ENCODE measurements around the gene MOK. TPM values are rescaled to one million over a fixed set of nuclear protein-coding genes. Genes with fewer than 3 reads are reported as not detected.
"Not testable (repeated sequence)": the region's sequence is repeated elsewhere in the genome, so short reads cannot be mapped to it uniquely, and the experiment has no call there.

MOK gene
- total RNA-seq, 2 donors from 2014 or later = 4.8 to 6.9 TPM

- Histone ChIP-seq H3K4me1 (no peaks in the 10 kb centered on the region), H3K9ac (ENCODE audit: low read depth in 2 of 2, low read length in 2 of 2) (no peak overlapping the region), H3K4me3 (no peak overlapping the region), H3K36me3 (no peaks in the 10 kb centered on the region), H3K27ac (no peak overlapping the region), H3K27me3 (no peaks in the 10 kb centered on the region), H3K9me3 (no peaks in the 10 kb centered on the region)
- intact Hi-C loops (cut with DNase I) = no loop called here
- no peak for TF ChIP-seq CTCF (IDR thresholded peaks at IDR 0.05)
- DNase-seq = no peak
Measured at GRCh38 chr14:102338724-102339123, 33.8 kb upstream of the MOK start.

GRCh38 chr14:102335163-102335562 lies 30.2 kb upstream of the MOK start:
- no peak for DNase-seq
- Histone ChIP-seq H3K9ac (ENCODE audit: low read depth in 2 of 2, low read length in 2 of 2) (no peak overlapping the region), H3K4me1 (no peaks in the 10 kb centered on the region), H3K9me3 (no peaks in the 10 kb centered on the region), H3K27ac (no peak overlapping the region), H3K4me3 (no peak overlapping the region), H3K27me3 (no peaks in the 10 kb centered on the region), H3K36me3 (no peaks in the 10 kb centered on the region)
- TF ChIP-seq CTCF (IDR thresholded peaks at IDR 0.05) = no peak
- intact Hi-C loops (cut with DNase I) = no loop called here

- no peak for DNase-seq
- no peaks in the 10 kb centered on the region for H3K36me3 ChIP-seq
- no peak overlapping the region for H3K27ac ChIP-seq
- no peak for TF ChIP-seq CTCF (IDR thresholded peaks at IDR 0.05)
- H3K4me1 ChIP-seq = no peaks in the 10 kb centered on the region
- intact Hi-C loops (cut with DNase I) = no loop called here
- H3K9ac ChIP-seq (ENCODE audit: low read depth in 2 of 2, low read length in 2 of 2) = no peak overlapping the region
- no peaks in the 10 kb centered on the region for H3K27me3 ChIP-seq
- H3K9me3 ChIP-seq = no peaks in the 10 kb centered on the region
- H3K4me3 ChIP-seq = no peak overlapping the region
Measured at GRCh38 chr14:102333795-102334705, 29.1 kb upstream of the MOK start.

- H3K27ac ChIP-seq = no peak overlapping the region
- H3K4me1 ChIP-seq = no peaks in the 10 kb centered on the region
- no peak for DNase-seq
- no peak for TF ChIP-seq CTCF (IDR thresholded peaks at IDR 0.05)
- no peaks in the 10 kb centered on the region for H3K9me3 ChIP-seq
- intact Hi-C loops (cut with DNase I) = no loop called here
- H3K4me3 ChIP-seq = no peak overlapping the region
- no peaks in the 10 kb centered on the region for H3K36me3 ChIP-seq
- H3K9ac ChIP-seq (ENCODE audit: low read depth in 2 of 2, low read length in 2 of 2) = no peak overlapping the region
- no peaks in the 10 kb centered on the region for H3K27me3 ChIP-seq
Measured at GRCh38 chr14:102333390-102333789, 28.4 kb upstream of the MOK start.

GRCh38 chr14:102330806-102331205 lies 25.8 kb upstream of the MOK start:
- no peak for DNase-seq
- H3K27me3 ChIP-seq = no peaks in the 10 kb centered on the region
- no peaks in the 10 kb centered on the region for H3K36me3 ChIP-seq
- H3K27ac ChIP-seq = no peak overlapping the region
- no peak for TF ChIP-seq CTCF (IDR thresholded peaks at IDR 0.05)
- H3K4me1 ChIP-seq = no peaks in the 10 kb centered on the region
- no peak overlapping the region for H3K9ac ChIP-seq (ENCODE audit: low read depth in 2 of 2, low read length in 2 of 2)
- intact Hi-C loops (cut with DNase I) = no loop called here
- H3K9me3 ChIP-seq = no peaks in the 10 kb centered on the region
- no peak overlapping the region for H3K4me3 ChIP-seq

GRCh38 chr14:102329381-102329780 lies 24.4 kb upstream of the MOK start:
- H3K27ac ChIP-seq; H3K9ac ChIP-seq (ENCODE audit: low read depth in 2 of 2, low read length in 2 of 2); H3K9me3 ChIP-seq; H3K4me3 ChIP-seq; H3K36me3 ChIP-seq; DNase-seq; intact Hi-C loops (cut with DNase I); H3K4me1 ChIP-seq; H3K27me3 ChIP-seq: not testable (repeated sequence)
